SK-N-SH (cell line): ENCODE results near the gene LYZL2.
"Not testable (repeated sequence)": the region's sequence is repeated elsewhere in the genome, so short reads cannot be mapped to it uniquely, and the experiment has no call there.

Experiments used
- EP300 ChIP-seq, 2 experiments: IDR thresholded peaks; 2 replicates each; pipeline versions ENCODE4 v1.4.0 to v1.6.1; 2012; ENCODE audit warnings: borderline replicate concordance in 1 of 2, low read depth in 1 of 2, low read length in 1 of 2
- TCF12 ChIP-seq: IDR thresholded peaks from 2 replicates; pipeline ENCODE4 v1.4.0; 2012
- TF ChIP-seq, protein P1 (sequence below): fragments of 200-600 bp; sonication (generic); IDR thresholded peaks from 2 replicates; pipeline ENCODE4 v1.6.1; 2017; ENCODE audit warnings: antibody characterized with exemption, mild to moderate bottlenecking, moderate library complexity

DNA sequence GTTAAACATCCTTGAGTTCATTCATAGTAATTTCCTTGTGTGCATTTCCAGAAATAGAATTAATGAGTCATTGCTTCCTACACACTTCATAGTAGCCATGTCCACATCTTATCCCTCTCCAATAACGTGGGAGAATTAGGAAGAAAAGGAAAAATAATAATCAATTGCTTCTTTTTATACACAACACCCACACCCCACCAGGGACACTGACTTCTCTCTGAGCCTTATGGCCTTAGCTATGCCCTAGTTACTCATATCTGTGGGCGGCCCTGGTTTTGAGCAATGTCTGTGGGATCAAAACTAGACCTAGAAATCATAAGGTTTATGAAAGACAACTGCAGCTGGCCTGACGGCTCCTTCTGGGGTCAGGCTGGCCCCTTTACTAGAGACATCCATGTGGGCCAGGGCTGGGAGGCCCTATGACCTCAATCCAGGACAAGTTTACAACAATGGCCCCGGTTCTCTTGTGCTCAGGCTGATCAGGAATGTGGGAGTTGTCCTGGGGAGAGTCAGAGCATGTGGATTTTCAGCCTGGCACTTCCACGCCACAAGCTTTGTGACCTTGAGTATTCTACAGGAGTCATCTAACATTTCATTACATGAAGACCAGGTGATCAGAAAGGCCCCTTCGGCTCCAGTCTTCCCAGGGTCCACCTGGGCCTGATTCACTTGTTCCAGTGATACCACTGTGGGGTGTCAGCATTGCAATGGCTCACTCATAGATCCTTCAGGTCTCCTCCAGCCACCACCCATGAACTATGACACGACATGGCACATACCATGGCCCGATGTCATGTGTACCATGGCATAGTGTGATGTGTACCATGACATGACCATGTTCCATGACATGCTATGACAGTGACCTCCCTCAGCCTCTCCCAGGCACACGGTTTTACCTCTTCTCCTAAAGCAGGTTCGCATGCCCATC is 22.2 kb upstream of the LYZL2 start:
- TF ChIP-seq, protein P1, sequence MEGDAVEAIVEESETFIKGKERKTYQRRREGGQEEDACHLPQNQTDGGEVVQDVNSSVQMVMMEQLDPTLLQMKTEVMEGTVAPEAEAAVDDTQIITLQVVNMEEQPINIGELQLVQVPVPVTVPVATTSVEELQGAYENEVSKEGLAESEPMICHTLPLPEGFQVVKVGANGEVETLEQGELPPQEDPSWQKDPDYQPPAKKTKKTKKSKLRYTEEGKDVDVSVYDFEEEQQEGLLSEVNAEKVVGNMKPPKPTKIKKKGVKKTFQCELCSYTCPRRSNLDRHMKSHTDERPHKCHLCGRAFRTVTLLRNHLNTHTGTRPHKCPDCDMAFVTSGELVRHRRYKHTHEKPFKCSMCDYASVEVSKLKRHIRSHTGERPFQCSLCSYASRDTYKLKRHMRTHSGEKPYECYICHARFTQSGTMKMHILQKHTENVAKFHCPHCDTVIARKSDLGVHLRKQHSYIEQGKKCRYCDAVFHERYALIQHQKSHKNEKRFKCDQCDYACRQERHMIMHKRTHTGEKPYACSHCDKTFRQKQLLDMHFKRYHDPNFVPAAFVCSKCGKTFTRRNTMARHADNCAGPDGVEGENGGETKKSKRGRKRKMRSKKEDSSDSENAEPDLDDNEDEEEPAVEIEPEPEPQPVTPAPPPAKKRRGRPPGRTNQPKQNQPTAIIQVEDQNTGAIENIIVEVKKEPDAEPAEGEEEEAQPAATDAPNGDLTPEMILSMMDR: not testable (repeated sequence)
- TF ChIP-seq EP300 (IDR thresholded peaks at IDR 0.05; ENCODE audit: borderline replicate concordance in 1 of 2, low read depth in 1 of 2, low read length in 1 of 2); TCF12: not testable (repeated sequence)
